T-helper 1 cell treated with Interleukin-12 subunit alpha and Interleukin-12 subunit beta and Interleukin-4 antibody, amounts not matched to agents 30 ng/mL and 1 ng/mL, for 36 hours (primary cell): Measurements from ENCODE around the gene DTNB. TPM values are rescaled to one million over a fixed set of nuclear protein-coding genes. Genes with fewer than 3 reads are reported as not detected.
"Not testable (repeated sequence)": the region's sequence is repeated elsewhere in the genome, so short reads cannot be mapped to it uniquely, and the experiment has no call there.

Source experiments
- intact Hi-C: fragments of 100-400 bp; cut with micrococcal nuclease; formaldehyde crosslinking; loops from one replicate; pipeline ENCODE4 v1.15.1; 2024
- total RNA-seq: library from RNA; stranded (reverse); gene quantifications from 2 replicates; pipeline ENCODE4 v1.2.3, GENCODE V29; 2022

DTNB gene
- total RNA-seq, 1 donor from 2014 or later = 28.9 TPM

DNA sequence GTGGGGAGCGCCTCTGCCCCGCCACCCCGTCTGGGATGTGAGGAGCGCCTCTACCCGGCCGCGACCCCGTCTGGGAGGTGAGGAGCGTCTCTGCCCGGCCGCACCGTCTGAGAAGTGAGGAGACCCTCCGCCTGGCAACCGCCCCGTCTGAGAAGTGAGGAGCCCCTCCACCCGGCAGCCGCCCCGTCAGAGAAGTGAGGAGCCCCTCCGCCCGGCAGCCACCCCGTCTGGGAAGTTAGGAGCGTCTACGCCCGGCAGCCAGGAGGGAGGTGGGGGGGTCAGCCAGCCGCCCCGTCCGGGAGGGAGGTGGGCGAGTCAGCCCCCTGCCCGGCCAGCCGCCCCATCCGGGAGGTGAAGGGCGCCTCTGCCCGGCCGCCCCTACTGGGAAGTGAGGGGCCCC lies 39.6 kb downstream of the DTNB start:
- intact Hi-C loops = not testable (repeated sequence)

DNA sequence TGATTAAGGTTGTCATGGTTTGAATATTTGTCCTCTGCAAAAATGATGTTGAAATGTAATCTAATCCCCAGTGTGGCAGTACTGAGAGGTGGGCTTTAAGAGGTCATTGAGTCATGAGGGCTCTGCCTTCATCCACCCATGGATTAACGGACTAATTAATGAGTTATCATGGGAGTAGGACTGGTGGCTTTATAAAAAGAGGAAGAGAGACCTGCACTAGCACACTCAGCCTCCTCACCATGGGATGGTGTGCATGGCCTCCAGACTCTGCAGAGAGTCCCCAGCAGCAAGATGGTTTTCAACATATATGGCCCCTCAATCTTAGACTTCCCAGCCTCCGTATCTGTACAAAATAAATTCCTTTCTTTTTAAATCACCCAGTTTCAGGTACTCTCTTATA lies 41.0 kb downstream of the DTNB start:
- intact Hi-C loops = no loop called here

DNA sequence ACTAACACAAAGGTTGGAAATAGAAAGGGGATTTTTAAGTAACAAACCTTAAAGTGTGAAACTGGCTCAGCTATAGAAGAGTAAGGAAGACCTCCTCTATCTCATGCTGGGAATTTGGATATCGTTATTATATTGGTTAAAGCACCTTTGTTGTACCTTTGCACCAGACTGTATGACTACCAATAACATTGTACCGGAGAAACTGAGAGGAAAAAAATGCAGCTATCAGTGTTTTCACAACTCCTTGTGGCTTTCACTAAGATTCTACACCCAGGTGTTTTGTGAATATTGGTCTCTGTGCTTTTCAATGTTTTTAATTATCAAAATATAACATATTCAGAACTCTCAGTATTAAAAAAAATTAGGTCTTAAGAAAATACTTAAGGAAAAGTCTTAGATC lies 48.7 kb downstream of the DTNB start:
- intact Hi-C loops = no loop called here

DNA sequence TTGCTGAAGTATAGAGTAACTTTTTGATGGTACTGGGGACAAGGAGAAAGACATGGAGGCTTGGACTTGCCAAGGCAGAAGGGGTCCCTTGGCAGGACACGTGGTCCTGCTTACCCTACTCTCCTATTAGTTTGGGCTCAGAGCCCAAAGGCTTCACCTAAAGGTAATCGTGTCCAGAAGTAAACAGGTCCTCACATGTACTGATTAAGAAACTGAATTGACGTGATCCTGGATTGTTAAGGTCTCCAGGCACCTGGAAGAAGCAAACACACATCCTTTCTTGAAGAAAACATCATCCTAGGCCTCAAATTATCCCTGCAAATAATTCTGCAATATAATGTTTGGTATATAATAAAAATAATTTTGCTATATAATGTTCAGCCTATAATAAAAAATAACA lies 50.0 kb downstream of the DTNB start:
- intact Hi-C loops = no loop called here

DNA sequence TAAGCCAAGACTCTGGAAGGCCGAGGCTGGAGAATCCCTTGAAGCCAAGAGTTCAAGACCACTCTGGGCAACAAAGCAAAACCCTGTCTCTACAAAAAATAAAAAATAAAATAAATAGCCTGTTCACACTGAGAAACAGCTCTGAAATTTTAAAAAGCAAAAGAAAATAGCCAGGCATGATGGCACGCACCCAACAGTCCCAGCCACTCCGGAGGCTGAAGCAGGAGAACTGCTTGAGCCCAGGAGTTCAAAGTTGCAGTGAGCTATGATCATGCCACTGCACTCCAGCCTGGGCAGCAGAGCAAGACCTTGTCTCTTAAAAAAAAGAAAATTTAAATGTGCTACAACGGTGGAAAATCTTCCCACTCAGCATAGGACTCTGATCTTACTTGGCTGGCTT lies 52.7 kb downstream of the DTNB start:
- intact Hi-C loops = no loop called here

DNA sequence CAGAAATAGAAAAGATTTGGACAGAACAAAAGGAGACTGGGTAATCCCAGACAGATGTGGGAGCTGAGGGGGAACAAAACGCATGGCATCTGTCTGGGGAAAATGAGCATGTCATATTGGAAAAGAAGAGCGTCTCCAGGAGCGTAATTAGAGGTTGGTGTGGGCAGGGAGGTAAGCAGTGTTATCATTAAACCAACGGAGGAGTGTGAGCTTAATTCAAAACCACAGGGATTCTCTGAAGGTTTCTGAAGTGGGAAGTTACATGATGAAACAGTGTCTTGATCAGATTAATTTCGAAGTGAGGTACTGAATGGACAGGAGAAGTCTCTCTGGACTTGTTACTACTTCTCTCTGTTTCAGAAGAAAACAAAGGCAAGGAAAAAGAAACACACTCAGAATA lies 53.3 kb downstream of the DTNB start:
- intact Hi-C loops = no loop called here

DNA sequence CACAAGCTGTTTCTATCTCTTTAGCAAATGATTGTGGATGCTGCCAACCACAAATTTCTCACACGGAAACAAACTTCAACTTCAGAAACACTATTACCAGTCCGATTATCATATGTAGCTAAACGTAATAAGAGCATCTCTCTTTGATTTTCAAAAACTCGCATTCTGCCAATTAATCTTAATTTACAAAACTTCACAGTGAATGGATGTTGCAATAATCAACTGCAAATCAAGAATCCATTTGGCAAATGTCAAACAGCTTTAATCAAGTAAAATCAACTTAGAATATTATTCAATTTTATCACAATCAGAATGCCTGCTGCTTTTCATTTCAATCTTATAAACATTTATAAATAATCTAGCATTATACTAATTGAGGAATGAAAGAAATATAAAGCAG lies 54.2 kb downstream of the DTNB start:
- intact Hi-C loops = no loop called here

DNA sequence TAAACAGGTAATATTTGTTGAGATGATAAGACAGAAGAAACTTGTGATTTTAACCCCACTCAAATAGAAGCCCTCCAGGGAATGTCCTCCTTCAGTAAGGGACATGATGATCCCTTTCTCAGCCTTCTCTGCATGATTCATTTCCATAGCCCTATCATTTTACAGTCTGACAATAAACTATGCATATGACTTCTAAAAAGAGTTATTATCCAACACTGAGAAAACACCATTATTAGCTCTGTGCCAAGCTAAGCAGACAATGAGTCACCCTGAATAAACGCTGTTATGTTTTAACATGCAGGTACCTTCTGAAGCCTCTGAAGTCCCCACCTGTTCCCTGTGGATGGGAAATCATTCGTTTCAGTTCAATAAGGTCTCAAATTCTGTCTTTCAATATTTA lies 54.7 kb downstream of the DTNB start:
- intact Hi-C loops = no loop called here

DNA sequence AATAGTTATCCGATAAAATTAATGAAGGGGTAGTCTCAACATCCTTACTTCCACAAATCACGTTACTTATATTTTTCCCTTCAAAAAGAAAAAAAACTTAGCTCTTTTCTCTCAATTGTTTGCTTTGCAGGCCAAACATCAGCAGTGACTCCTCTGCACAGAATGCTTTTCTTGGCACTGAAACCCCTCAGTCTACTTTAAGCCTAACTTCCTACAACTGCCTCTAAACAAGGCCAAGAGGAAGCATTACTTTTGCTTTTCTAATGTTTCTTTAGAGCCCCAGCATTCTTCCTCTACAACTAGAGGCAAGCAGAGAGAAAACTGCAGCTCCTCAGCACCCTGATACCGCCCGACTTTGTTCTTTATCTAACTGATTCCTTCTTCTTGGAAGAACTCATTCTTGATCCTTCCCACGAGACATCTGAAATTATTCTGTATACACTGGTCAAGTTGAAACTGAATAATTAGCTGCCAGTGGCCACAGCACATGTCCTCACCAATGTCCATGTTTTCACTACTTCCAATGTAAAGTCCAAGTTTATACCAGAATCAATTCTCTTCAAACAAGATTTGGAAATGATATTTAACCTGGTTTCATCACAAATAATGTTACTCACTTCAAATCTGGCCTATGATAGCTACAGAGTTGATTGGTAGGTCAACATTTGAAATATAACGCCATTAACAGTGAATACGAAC lies 55.3 kb downstream of the DTNB start:
- intact Hi-C loops = no loop called here

DNA sequence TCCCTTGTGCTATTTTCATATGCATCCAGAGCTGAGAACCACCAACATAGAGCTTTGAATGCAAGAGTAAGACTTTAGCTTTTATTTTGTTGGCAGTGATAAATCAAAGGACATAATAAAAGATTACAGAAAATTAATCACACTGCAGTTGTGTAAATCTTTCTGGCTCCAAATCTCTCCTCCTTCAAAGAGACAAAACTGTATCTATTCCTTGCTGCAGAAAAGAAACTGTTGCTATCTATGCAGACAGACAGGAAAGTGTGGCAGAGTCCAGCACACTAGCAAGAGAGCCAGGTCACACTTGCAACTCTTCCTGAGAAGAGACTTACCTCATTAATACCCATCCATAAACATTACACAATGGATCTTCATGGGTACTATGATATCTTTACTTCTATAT lies 57.5 kb downstream of the DTNB start:
- intact Hi-C loops = no loop called here

DNA sequence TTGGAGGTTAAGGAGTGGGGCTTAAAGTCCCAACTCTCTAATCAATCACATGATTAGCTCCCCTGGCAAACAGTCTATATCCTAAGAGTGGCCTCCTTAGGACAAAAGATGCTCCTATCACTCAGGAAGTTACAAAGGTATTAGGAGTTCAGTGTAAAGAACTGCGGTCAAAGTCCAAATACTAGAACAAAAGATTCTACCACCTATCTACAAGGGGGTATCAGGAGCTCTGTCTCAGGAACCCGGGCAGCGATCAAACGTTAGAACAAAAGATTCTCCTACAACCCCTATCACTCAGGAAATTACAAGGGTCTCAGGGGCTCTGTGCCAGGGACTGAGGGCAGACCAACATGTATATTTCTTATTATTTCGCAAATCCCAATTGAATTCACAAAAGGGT lies 58.0 kb downstream of the DTNB start:
- intact Hi-C loops = no loop called here

DNA sequence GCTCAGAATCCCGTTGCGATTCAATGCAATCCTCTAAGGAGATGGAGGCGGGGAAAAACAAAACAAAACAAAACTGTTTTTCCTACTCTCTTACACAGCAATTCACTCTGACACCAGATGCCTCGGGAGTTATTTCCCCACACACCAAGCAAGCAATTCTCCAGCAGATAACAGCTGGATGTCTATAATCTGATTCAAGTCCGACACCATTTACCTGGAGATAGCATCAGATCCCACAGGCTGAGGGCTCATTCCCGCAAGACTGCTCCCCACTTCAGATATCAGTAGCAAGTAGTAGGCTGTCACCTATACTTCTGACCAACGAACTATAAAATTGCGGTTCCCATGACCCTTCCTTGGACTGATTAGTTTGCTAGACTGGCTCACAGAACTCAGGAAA lies 58.7 kb downstream of the DTNB start:
- intact Hi-C loops = no loop called here

DNA sequence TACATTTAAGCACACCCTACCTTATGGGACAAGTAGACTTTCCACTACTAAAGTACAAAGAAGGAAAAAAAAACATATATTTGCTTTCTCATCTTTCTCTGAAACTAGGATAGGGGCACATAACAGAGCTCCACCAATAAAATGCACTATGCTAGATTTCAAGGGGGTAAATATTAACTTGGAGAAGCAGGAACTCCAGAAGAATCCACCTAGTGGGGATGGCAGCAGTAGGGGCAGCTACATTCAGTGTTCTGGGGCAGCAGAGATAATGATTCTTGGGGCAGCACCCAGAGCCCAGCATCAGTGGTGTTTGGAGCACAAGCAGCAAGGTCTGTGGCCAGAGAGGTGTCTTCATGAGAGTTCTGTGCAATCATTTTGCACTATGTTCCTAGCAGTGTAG lies 64.7 kb downstream of the DTNB start:
- intact Hi-C loops = loop anchor here (10.0 kb wide), 1 partner anchor 536 kb away; no protein-coding TSS in a partner anchor

DNA sequence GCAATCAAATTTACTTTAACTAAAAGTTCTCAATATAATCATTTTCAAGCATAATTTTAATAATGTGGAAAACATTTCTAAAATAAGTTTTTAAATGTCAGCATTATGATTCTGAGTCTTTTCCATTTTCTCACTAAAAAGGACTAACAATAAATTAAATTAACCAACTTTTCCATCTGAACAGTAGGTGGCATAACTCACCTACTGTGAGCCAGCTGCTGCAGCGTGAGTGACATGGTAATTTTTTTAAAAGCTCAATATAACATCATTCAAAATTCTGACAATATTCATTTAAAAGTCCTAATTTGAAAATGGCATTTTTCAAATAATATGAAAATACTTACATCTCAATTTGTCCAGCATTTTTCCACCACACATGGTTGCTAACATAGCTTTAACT lies 66.5 kb downstream of the DTNB start:
- intact Hi-C loops = loop anchor here (1.0 to 10.0 kb wide), 5 partner anchors 57 to 538 kb away; partner anchors contain the start of gene DTNB

DNA sequence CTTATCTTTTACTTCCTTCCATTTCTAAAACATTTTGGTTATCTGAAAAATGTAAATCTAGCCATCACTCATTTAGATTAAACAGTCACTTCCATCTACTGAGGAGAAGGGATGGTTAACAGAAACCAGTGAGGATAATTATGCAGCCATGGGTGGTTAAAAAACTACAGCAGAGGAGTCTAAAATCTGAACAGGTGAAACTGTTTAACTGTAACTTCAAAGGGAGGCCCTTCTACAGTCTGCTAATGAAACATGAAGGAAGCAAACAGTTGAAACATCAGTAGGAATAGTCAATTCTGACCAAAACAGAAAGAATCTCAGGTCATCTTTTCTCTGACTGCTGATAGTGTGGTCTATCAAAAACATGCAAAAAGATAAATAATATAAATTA lies 71.0 kb downstream of the DTNB start:
- intact Hi-C loops = loop anchor here (10.0 kb wide), 1 partner anchor 542 kb away; no protein-coding TSS in a partner anchor

DNA sequence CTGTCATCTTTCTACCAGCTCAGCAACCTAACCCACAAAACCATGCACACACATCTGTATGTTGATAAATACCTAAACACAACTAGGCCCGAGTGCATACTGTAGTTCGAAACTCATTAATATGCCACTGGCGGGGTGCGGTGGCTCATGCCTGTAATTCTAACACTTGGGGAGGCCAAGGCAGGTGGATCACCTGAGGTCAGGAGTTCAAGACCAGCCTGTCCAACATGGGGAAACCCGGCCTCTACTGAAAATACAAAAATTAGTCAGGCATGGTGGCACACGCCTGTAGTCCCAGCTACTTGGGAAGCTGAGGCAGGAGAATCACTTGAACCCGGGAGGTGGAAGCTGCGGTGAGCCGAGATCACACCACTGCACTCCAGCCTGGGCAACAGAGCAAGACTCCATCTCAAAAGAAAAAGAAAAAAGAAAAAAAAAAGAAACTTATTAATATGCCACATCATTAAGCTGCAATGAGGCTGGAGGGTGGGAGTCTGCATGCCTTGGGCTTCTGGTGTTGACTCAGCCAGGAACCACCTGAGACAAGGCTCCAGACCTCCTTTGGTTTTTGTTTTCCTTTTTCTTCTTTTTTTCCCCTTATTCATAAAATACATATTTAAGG lies 71.6 kb downstream of the DTNB start:
- intact Hi-C loops = loop anchor here (10.0 kb wide), 1 partner anchor 543 kb away; no protein-coding TSS in a partner anchor

DNA sequence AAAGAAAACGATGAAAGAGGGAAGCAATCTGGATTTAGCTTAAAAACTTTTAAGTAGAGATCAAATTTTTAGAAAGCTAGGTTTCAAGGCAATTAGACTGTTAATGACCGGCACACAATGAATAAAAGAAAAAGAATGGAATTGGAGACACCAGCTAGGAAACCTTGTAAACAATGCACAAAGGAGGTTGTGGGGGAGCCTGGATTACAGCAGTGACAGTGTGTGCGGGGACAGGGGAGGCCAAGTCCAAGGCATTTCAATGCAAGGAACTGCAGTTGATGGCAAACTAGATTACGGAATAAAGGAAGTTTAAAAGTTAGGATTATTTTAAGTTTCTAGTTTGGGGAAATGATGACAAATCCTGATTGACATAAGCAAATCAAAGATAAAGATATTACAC lies 74.5 kb downstream of the DTNB start:
- intact Hi-C loops = loop anchor here (10.0 kb wide), 3 partner anchors 196 to 1166 kb away; partner anchors contain the start of genes ADGRF3, SELENOI and SLC35F6

DNA sequence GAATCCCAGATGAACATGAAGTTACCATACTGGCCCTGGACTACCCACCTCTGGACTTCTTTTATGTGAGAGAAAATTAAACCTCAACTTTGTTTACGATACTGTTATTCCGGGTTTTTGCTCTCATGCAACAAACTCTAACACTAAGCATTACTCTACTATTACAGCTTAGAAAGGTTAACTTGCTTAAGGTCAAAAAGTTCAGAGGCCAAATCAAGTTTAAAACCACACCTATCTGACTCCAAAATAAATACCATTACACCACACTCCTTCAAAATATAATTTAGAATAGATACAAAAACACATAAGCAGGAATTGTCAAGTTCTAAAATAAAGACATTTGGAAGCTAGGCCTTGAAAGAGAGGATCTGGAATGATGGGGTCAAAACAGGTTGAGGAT lies 75.0 kb downstream of the DTNB start:
- intact Hi-C loops = loop anchor here (10.0 kb wide), 3 partner anchors 196 to 1166 kb away; partner anchors contain the start of genes ADGRF3, SELENOI and SLC35F6

DNA sequence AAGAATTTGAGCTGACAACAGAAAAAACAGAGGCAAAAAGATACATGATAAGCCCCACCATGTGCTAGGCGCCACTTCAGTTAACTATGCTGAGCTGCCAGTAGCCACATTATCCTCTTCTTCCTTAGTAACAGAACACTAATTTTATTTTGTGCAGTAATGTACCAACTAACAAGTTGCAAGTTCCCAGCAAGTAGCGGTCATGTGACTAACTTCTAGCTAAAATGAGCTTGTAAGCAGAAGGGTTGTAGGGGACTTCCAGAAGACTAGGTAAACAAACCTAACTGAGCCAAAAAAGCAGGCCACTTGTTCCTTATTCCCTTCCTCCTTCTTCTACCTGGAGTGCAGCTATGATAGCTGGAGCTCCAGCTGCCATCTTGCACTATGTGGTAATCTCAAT lies 75.5 kb downstream of the DTNB start:
- intact Hi-C loops = loop anchor here (10.0 kb wide), 3 partner anchors 197 to 1167 kb away; partner anchors contain the start of genes ADGRF3, SELENOI and SLC35F6

DNA sequence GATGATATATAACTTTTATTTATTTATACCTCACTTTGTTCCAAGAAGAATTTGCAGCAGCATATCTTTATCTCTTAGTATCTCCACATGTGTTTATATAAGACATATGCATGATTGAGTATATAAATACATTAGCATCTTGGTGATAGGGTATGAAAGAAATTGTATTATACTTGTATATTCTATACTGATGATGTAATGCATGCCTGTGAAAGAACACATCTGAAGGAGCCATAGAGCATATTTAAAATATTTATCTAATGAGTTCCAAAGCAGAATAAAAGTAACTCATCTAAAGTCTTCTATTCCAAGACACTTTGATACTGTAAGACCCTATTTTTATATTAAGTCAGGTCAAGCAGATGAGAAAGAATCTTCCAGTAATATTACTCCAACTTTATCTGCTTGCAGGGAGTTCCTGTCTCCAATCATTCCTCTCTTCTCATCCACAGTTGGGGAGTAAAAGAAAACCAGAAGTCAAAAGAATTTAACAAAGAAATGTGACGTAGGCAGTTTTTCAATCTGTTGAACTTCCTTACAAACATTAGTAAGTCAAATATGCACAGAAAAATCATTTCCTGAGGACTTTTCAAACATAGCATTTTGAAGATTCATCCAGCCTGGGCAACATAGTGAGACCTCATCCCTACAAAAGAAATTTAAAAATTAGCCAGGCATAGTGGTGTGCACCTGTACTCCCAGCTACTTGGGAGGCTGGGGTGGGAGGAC lies 76.7 kb downstream of the DTNB start:
- intact Hi-C loops = loop anchor here (10.0 kb wide), 3 partner anchors 198 to 1168 kb away; partner anchors contain the start of genes ADGRF3, SELENOI and SLC35F6

DNA sequence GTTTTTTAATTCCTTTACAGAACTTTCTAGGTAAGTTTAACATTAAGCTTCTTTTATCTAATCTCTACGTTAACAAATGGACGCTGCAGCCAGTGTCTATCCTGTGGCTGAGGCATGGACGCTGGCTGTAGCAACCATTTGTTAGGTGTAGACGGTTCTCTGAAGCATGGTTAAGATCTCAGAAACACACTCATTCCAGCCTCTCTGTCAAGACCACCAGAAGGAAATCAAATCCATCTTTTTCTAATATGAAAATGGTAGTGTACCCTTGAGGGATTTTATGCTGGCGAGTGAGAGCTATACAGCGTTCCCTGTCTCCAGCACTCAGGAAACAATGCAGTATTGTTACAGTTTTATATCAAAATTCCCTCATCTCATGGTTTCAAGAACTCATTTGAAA lies 78.0 kb downstream of the DTNB start:
- intact Hi-C loops = loop anchor here (10.0 kb wide), 3 partner anchors 199 to 1169 kb away; partner anchors contain the start of genes ADGRF3, SELENOI and SLC35F6

DNA sequence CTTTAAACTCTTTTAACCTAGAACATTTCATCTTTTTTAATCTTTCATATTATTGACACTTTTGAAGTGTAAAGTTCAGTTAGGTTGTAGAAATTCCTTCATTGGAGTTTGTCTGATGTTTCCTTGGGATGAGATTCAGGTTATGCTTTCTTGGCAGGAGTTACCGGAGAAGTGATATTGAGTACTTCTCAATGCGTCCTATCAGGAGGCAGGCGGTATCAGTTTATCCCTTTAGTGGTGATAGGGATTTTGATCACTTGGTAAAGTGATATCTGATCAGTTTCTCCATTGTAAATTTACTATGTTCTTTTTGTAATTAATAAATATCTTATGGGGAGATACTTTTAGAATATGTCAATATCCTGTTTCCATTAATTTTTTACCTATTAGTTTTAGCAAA lies 78.4 kb downstream of the DTNB start:
- intact Hi-C loops = loop anchor here (5.0 to 10.0 kb wide), 6 partner anchors 77 to 1170 kb away; partner anchors contain the start of genes ADGRF3, DTNB, RAB10 and SELENOI
